Limb (tissue), 2 donors: ENCODE measurements around the gene LGALS7B.
A peak's percentile ranks its signal among the peaks of the same experiment; 100 is the strongest.
"Not testable (repeated sequence)": the region's sequence is repeated elsewhere in the genome, so short reads cannot be mapped to it uniquely, and the experiment has no call there.

ENCODE experiments used
- DNase-seq, 2 donors: peaks; one replicate each; pipeline ENCODE4 v3.0.0-alpha.2; 2016; ENCODE audit errors: extremely low spot score in 2 of 2

The LGALS7B gene

DNA sequence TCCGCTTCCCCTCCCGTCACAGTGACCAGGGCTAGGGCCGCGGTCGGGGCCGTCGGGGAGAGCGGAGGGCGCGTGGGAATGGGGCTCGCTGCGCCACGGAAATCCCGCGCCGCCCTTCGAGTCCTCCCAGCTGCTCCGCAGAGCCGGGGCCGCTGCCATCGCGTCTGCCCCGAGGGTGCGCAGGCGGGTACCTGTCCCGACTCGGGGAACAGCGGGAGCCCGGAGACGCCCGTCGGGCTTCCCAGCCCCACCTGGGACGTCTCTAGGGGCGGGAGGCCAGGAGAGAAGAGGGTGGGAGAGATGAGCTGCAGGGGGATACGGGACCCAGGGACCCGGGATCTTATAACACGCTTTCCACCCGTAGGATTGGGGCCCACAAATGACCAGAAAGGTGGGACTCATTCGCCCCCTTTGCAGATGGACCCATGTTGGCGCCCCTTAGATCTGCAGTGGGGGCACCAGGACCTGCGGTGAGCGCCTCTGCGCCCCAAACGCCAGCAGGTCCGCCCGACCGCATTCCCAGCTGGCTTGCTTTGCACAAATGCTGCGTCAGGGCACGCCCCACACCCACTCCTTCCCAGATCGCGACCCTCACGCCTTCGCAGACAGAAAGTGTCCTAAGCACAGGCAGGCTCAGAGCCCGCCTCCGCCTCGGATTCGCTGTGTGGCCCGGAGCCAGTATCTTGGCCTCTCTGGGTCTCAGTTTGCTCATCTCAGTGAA is 18.6 kb upstream of the LGALS7B start:
- DNase-seq, result not testable (repeated sequence)

DNA sequence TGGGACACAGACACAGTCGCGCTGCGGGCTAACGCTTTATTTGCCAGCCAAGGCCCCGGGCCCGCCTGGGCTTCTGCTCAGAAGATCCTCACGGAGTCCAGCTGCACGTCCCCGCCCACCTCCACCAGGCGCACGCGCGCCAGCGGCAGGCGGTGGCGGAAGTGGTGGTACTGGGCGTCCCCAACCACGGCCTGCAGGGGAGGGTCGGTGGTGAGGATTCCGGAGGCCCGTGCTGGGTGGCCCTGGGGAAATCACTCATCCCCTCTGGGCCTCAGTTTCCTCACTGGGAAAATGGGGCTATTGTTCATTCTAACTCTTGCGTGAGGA is 18.1 kb upstream of the LGALS7B start:
- not testable (repeated sequence) for DNase-seq

DNA sequence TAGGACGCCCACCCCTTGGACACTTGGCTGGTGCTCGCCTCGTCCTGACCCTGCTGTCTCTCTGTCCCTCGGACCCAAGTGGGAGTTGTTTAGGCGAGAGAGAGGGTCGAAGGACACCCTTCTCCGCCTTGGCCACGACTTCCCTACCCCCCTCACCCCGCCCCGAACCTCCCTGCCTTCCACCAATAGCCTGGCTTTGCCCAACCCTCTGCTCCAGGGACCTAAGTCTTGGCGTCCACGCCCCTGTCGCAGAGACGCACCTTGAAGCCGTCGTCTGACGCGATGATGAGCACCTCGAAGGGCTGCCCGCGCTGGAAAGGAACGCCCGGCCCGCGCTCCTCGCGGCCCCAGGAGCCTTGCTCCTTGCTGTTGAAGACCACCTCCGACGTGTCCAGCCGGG is 17.4 kb upstream of the LGALS7B start:
- not testable (repeated sequence) for DNase-seq

DNA sequence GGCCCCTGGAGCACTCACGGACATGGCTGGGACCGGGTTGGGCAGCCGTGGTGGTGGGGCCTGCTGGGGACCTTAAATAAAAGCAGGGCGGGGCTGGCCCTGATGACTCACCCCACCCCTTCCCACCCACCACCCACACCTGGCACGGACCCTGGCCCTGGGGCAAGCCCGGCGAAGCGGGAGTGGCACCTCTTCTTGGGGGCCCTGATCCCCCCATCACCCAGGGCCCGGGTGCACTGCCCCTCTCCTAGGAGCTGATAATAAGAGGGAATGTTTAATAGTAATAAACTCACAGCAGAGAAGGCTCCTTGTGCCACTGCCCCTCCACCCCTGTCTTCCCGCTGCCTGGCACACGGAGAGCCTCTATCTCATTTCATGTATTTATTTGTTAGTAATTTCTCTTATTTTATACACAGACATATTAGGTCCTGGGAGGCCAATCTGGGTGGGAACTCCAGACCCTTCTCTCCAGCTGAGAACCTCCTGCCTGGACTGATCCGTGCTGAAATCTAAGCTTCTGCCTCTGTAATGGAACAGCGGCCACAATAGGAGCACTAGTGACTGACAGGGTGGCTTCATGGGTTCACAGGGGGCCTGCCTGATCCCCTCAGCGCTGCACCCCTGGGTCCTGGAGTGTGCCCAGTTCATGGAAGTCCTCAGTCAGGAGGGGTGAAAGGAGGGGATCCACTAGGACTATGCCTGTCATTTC is 15.4 kb upstream of the LGALS7B start, which contains the start of gene LGALS7:
Gene LGALS7 (minus strand): TSS at position 49 of the 709 bp plus-strand sequence. CDS start 25 bp downstream, at position 24.
- DNase-seq, result no peak

DNA sequence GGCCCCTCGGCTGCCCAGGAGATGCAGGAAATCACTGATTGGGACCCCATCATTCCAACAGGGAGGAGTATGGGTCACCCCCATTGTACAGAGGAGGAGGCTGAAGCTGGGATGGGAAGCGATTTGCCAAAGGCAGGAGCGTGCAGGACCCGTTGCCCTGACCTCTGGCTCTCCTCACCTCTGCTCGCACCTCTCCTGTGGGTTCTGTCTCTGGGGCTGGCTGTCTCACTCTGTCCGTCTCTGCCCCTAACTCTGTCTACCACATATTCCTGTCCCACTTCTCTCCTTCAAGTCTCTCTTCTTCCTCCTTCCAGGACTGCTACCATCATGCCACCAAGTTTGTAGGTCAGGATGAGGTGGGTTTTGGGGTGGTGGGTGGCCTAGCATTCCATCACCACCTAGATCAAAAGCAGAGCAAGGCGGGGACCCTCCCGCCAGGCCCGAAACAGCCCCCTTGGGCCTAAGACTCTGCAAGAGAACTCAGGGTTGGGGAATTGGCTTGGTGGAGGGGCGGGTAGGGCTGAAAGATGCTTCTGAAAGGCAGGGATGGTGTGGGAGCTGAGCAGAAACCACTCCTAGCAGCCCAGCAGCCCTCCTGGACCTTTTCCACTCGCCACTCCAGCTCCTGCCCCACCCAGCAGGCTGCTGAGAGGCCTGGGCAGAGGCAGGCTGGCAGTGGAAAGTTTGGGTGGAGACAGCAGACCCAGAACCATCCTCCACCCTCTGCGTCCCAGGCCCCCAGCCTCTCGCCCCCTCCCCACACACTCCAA is 14.6 kb upstream of the LGALS7B start:
- no peak for DNase-seq

DNA sequence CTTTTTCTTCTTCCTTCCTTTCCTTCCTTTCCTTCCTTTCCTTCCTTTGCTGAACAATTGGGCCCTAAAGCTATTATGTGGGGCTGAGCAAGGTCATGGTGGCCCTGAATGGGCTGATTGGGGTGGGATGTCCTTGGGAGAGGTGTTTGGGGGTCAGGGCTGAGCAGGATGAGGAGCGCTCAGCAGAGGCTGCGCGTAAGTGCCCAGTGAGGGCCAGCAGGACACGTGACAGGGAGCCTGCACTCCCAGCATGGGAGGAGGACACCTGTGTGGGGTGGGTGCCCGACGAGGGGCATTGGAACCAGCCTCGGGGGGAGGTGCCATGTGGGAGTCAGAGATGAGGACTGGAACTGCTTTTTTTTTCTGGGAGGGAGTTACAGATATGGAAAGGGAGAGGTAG is 10.3 kb upstream of the LGALS7B start:
- no peak for DNase-seq

DNA sequence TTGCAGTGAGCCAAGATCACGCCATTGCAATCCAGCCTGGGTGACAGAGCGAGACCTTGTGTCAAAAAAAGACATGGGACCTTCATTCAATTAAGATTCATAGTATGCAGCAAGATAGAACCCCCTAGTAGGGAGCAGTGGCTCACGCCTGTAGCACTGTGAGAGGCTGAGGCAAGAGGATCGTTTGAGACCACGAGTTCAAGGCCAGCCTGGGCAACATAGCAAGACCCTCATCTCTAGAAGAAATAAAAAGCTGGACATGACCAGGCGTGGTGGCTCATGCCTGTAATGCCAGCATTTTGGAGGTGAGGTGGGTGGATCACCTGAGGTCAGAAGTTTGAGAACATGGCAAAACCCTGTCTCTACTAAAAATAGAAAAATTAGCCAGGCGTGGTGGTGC is 8.6 kb upstream of the LGALS7B start:
- DNase-seq, result no peak

DNA sequence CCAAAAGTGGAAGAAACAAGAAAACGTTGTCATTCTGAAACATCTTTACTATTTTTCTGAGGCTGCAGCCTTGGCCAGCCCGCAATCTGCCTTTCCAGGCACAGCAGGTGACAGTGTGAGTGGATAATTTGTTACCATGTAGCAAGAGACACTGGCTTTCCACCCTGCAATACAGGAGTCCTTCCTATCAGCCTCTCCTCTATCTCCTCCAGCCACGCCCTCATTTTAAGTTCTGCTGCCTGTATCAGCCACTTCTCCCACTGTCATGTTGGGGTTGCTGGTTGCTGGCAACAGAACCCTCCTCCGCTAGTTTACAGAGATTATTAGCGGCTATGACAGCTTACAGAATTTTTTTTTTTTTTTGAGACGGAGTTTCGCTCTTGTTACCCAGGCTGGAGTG is 7.9 kb upstream of the LGALS7B start:
- no peak for DNase-seq

DNA sequence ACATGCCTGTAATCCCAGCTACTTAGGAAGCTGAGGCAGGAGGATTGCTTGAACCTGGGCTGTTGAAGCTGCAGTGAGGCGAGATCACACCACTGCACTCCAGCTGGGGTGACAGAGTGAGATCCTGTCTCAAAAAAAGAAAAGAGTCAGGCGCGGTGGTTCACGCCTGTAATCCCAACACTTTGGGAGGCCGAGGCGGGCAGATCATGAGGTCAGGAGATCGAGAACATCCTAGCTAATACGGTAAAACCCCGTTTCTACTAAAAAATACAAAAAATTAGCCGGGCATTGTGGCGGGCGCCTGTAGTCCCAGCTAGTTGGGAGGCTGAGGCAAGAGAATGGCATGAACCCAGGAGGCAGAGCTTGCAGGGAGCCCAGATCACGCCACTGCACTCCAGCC is 6.8 kb upstream of the LGALS7B start:
- DNase-seq, result not testable (repeated sequence)

DNA sequence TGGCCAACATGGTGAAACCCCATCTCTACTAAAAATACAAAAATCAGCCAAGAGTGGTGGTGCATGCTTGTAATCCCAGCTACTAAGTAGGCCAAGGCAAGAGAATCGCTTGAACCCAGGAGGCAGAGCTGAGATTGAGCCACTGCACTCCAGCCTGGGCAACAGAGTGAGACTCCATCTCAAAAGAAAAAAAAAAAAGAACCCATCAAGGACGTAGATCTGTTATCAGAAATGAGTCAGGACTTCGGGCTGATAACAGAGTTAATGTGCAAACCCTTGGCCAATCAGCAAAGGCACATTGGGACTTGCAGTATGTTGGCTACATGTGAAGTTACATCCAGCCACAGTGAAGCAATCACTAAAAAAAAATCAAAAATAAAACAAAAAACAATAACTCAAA is 4.8 kb upstream of the LGALS7B start:
- DNase-seq, result no peak

DNA sequence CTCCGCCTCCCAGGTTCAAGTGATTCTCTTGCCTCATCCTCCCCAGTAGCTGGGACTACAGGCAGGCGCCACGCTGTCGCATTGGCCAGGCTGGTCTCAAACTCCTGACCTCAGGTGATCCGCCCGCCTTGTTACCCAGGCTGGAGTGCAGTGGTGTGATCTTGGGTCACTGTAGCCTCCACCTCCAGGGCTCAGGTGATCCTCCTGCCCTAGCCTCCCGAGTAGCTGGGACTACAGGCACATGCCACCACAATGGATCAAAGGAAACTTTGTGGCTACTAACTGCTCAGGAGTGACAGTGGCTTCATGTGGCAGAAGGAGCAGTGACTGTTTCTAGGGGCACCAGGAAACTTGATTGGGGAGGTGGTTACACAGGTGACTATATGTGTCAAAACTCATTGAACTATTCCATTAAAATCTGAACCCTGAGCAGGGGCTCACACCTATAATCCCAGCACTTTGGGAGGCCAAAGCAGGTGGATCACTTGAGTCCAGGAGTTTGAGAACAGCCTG is 3.8 kb upstream of the LGALS7B start:
- no peak for DNase-seq

DNA sequence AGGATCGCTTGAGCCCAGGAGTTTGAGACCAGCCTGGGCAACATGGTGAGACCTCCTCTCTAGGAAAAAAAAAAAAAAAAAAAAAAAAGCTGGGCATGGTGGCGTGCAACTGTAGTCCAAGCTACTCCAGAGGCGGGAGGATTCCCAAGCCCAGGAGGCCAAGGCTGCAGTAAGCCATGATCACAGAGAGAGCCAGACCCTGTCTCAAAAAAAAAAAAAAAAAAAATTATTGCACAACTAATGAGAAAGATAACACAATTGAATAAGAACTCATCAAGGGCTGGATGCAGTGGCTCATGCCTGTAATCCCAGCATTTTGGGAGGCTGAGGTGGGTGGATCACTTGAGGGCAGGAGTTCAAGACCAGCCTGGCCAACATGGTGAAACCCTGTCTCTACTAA is 2.9 kb upstream of the LGALS7B start:
- DNase-seq, result not testable (repeated sequence)

DNA sequence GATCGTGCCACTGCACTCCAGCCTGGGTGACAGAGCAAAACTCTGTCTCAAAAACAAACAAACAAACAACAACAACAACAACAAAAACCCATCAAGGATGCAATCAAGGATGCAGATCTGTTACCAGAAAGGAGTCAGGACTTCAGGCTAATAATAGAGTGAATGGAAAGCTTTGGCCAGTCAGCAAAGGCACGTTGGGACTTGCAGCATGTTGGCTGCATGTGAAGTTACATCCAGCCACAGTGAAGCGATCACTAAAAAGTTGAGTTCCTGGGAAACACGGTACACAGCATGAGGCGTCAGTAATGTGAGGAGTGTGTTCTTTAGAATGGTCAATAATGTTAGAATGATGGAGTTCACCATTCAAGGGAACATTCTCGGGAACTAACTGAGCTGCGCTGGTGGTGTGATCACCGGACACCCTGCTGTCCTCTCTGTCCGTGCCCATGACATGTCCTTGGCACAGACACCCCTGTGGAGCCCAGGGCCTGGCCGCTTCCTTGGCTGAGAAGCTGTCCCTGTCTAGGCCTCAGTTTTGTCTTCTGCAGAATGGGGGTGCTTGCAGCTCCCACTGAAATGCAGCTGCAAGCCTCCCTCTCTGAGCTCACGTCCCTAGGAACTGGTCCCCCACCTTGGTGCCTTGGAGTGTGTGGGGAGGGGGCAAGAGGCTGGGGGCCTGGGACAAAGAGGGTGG is 2.3 kb upstream of the LGALS7B start:
- DNase-seq, result no peak

DNA sequence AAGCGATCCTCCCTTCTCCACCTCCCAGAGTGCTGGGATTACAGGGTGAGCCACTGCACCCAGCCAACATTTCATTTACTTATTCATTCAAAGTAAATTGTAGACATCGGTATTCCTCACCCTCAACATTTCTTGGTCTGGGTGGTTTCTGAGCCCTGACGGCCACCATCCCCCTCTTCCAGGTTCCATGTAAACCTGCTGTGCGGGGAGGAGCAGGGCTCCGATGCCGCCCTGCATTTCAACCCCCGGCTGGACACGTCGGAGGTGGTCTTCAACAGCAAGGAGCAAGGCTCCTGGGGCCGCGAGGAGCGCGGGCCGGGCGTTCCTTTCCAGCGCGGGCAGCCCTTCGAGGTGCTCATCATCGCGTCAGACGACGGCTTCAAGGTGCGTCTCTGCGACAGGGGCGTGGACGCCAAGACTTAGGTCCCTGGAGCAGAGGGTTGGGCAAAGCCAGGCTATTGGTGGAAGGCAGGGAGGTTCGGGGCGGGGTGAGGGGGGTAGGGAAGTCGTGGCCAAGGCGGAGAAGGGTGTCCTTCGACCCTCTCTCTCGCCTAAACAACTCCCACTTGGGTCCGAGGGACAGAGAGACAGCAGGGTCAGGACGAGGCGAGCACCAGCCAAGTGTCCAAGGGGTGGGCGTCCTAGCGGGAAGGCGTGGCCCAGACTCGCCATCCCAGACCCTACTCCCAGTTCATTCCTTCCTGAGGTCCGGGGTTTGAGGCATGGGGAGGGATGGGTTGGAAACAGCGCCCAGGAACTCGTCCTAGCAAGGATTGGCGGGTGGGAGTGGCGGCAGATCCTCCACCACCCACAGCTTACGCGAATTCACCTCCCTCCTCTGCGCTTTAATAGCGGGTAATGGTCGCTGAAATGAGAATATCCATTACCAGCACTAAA is 1.8 kb downstream of the LGALS7B start:
- not testable (repeated sequence) for DNase-seq

DNA sequence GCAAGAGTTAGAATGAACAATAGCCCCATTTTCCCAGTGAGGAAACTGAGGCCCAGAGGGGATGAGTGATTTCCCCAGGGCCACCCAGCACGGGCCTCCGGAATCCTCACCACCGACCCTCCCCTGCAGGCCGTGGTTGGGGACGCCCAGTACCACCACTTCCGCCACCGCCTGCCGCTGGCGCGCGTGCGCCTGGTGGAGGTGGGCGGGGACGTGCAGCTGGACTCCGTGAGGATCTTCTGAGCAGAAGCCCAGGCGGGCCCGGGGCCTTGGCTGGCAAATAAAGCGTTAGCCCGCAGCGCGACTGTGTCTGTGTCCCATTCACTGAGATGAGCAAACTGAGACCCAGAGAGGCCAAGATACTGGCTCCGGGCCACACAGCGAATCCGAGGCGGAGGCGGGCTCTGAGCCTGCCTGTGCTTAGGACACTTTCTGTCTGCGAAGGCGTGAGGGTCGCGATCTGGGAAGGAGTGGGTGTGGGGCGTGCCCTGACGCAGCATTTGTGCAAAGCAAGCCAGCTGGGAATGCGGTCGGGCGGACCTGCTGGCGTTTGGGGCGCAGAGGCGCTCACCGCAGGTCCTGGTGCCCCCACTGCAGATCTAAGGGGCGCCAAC is 2.6 kb downstream of the LGALS7B start:
- not testable (repeated sequence) for DNase-seq

DNA sequence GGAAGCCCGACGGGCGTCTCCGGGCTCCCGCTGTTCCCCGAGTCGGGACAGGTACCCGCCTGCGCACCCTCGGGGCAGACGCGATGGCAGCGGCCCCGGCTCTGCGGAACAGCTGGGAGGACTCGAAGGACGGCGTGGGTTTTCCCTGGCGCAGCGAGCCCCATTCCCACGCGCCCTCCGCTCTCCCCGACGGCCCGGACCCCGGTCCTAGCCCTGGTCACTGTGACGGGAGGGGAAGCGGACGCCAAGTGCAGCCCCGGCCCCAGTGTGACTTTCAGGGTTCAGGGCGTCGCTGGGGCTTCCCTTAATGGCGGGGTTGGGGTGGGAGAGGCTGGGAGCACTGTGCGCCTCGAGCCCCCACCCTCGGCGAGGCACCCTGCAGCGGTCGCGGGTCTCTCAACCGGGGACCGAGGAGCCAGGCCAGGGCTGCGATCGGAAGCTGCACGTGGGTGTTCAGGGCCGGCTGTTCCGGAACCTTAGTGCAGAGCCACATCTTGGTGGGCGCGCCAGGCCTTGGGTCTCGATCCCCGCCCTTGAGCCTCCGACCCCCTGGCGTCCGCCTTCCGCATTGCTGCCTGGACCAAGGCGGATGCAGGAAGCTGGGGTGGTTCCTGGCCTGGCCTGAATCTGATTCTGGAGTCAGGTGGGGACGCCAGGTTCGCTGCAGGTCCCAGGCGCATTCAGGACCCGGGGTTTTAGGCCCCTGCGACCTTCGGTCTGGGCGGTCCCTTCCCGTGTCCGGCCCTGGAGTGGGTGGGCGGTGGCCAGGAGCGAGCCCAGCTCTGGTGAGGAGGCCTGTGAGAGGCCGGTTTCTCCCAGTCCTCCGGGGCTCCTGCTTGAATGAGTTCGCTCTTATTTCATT is 3.5 kb downstream of the LGALS7B start:
- peak in 1 of 2 donors; percentile 66 for DNase-seq

DNA sequence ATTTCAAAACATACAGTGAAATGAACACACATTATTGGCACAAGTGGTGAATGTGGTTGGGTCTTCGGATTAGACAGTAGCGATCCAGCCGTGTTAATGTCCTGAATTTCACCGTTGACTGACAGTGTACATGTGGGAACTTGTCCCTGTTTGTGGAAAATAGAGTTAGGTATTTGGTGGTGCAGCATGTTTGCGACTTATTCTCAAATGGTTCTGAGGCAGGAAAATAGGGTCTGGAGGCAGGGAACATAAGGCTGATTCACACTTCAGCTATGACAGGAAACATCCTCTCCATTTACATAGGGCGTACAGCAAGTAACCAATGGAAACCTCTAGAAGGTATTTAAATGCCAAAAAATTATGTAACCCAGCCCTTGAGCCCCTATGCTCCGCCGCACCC is 4.2 kb downstream of the LGALS7B start:
- no peak for DNase-seq

DNA sequence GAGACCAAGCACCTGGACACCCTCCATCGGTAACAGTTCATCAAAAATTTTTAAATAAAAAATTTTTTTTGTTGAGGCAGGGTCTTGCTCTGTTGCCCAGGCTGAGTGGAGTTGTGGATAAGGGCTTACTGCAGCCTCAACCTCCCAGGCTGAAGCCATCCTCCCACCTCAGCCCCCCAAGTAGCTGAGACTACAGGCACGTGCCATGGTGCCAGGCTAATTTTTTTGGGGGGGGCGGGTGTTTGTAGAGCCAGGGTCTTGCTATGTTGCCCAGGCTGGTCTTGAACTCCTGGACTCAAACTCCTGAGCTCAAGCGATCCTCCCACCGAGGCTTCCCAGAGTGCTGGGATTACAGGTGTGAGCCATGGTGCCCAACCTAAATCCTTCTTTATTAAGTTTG is 4.7 kb downstream of the LGALS7B start:
- no peak for DNase-seq

DNA sequence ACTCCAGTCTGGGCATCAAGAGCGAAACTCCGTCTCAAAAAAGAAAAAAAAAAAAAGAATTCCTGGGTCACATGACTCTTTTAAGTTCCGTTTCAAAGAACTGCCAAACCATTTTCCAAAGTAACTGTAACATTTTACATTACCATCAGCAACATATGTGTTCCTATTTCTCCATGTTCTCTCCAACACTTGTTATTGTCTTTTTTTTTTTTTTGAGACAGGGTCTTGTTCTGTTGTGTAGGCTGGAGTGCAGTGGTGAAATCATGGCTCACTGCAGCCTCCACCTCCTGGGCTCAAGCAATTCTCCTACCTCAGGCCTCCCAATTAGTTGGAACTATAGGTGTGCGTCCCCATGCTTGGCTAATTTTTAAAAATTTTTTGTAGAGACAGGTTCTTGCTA is 6.5 kb downstream of the LGALS7B start:
- no peak for DNase-seq
